ENCODE data around the gene SUSD4.

SUSD4 gene

DNA sequence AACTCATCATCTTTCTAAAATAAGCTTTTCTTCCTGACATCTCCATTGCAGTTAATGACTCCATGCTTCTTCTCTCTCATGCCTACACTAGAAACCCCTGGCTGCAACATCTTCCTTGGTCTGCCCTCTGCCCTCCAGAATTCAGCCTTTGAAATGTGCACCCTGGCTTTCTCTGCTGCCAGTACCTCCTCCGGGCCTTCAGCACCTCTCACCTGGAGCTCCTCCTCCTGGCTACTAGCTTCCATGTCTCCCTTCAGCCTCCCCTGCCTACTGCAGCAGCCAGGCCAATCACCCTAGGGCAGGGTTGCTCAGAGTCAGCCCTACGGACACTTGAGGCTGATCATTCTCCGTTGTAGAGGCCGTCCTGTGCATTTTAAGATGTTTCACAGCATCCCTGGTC is 18.3 kb downstream of the SUSD4 start:
- TF ChIP-seq ZNF274 (IDR thresholded peaks at IDR 0.05; ENCODE audit: low read depth, low read length) = no peak

GRCh38 chr1:223344491-223344890 is 19.5 kb downstream of the SUSD4 start:
- no peak overlapping the region for H3K4me3 ChIP-seq (ENCODE audit: low read length)
- TF ChIP-seq ZNF274 (IDR thresholded peaks at IDR 0.05; ENCODE audit: low read depth, low read length) = no peak

More for the DNA sequence above, 18.3 kb downstream of the SUSD4 start:
- H3K4me3 ChIP-seq (ENCODE audit: low read length) = no peak overlapping the region

GRCh38 chr1:223343692-223344091 is 20.3 kb downstream of the SUSD4 start:
- no peak overlapping the region for H3K4me3 ChIP-seq (ENCODE audit: low read length)
- no peak for TF ChIP-seq ZNF274 (IDR thresholded peaks at IDR 0.05; ENCODE audit: low read depth, low read length)

GRCh38 chr1:223341121-223341520 is 22.9 kb downstream of the SUSD4 start:
- TF ChIP-seq ZNF274 (IDR thresholded peaks at IDR 0.05; ENCODE audit: low read depth, low read length) = no peak
- H3K4me3 ChIP-seq (ENCODE audit: low read length) = no peak overlapping the region

- TF ChIP-seq ZNF274 (IDR thresholded peaks at IDR 0.05; ENCODE audit: low read depth, low read length) = no peak
- no peak overlapping the region for H3K4me3 ChIP-seq (ENCODE audit: low read length)
These were observed 23.3 kb downstream of the SUSD4 start for GRCh38 chr1:223340637-223341036.

DNA sequence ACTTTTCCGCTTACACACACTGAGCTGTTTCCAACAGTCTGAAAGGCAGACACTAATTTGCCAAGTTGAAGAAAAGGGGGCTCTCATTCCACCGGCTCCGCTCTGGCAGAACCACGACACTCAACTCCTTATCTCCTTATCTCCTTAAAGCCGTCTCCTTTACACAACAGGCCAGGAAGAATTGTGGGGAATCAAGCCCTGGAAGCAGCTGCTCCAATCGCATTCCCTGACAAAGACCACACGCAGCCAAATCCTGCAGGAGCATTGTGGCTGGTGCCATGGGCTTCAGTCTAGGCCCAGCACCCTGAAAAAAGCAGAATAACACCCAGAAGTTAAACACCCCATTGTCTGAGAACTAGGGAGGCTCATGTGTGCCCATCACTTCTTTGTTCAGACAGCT is 24.1 kb downstream of the SUSD4 start:
- no peak overlapping the region for H3K4me3 ChIP-seq (ENCODE audit: low read length)
- no peak for TF ChIP-seq ZNF274 (IDR thresholded peaks at IDR 0.05; ENCODE audit: low read depth, low read length)

DNA sequence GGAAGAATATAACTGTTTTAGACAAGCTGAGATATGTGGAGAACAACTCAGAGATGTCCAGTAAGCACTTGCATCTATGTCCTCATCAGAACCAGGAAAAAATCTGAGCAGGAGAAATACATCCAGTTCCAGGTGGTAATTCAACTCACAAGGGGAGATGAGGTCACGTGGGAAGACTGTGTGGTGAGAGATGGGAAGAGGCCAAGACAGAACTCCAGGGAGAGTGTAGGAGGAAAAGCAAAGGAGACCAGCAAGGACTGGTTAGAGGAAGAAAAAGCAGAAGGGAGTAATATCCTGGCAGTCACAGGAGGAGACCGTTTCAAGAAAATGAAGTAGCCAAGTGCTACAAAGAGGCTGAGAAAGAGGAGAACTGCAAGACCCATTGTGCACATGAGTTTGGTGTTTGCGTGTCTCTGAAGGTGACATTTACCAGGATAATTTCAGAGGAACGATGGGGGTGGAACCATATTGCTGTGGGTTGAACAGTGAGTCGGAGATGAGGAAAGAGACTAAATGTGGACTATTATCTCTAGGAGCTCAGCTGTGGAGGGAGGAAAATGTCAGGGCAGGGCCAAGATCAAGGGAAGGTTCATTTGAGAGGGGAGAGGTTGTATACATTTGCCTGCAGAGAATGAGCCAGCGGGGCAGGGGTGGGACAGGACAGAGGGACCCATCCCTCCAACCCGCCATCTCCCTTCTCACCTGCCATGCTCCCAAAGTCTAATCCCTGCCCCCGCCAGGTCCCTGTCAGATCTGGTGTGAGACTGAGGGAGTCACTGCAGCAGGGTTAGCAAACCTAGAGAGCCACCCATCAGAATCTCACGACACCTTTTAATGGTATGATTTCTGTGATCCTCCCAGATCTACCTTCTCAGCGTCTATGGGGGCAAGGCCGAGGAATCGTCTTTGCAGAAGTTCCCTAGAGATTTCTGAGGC is 24.9 kb downstream of the SUSD4 start:
- no peak overlapping the region for H3K4me3 ChIP-seq (ENCODE audit: low read length)
- TF ChIP-seq ZNF274 (IDR thresholded peaks at IDR 0.05; ENCODE audit: low read depth, low read length) = no peak

GRCh38 chr1:223337174-223337869 is 26.7 kb downstream of the SUSD4 start:
- TF ChIP-seq ZNF274 (IDR thresholded peaks at IDR 0.05; ENCODE audit: low read depth, low read length) = no peak
- H3K4me3 ChIP-seq (ENCODE audit: low read length) = no peak overlapping the region

DNA sequence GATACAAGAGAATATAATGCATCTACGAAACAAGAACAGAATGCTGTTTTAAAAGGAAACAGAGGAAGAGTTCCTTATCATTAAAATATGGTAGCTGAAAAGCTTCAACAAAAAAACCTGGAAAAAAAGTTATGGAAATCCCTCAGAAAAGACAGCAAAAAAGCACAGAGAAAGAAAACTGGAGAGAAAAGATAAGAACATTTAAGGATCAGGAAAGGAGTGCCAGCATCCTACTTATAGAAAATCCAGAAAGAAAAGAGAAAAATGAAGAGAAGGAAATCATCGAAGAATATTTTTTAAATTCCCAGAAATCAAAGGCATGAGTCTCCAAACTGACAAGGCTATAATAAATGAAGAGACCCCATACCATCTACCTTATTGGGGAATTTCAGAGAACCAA is 29.8 kb downstream of the SUSD4 start:
- no peak for TF ChIP-seq ZNF274 (IDR thresholded peaks at IDR 0.05; ENCODE audit: low read depth, low read length)
- no peak overlapping the region for H3K4me3 ChIP-seq (ENCODE audit: low read length)

- no peak for TF ChIP-seq ZNF274 (IDR thresholded peaks at IDR 0.05; ENCODE audit: low read depth, low read length)
- no peak overlapping the region for H3K4me3 ChIP-seq (ENCODE audit: low read length)
These were observed 31.0 kb downstream of the SUSD4 start for GRCh38 chr1:223332997-223333396.

DNA sequence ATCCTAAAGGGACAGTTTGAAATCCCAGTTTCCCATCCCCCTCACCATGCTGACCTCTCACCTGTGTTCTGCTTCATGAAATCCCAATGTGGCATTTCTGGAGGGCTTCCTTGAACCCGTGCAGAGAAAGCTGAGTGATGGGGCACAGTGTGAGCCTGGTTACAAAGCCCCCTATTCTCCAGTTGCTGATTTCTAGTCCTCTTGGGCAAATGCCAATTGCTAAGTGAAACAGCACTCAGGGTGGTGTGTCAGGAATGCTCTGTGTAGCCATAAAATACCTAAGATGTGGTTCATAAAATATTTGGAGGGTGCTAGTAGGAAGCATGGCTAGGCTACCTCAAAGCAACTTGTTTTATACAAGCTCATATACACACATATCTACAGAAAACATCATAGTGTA is 32.0 kb downstream of the SUSD4 start:
- no peak overlapping the region for H3K4me3 ChIP-seq (ENCODE audit: low read length)
- no peak for TF ChIP-seq ZNF274 (IDR thresholded peaks at IDR 0.05; ENCODE audit: low read depth, low read length)

- no peak overlapping the region for H3K4me3 ChIP-seq (ENCODE audit: low read length)
- no peak for TF ChIP-seq ZNF274 (IDR thresholded peaks at IDR 0.05; ENCODE audit: low read depth, low read length)
These were observed 32.7 kb downstream of the SUSD4 start for GRCh38 chr1:223331301-223331700.

DNA sequence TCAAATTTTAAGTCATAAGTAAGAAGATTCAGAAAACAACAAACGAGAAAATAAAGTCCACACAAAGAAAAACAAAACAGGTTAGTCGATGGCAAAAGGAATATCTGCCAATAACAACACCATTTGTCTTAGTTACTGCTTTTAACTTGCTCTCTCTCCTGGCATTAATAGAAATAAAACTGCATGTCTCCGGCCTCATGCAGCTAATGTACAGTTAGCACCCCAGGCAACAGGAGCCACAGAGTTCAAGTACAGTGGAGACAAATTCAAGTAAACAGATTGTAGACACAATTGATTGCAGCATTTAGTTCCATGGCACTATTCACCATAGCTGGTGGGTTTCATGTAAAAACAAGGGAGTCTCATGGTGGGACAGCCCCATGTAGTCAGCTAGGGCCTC is 33.5 kb downstream of the SUSD4 start:
- TF ChIP-seq ZNF274 (IDR thresholded peaks at IDR 0.05; ENCODE audit: low read depth, low read length) = no peak
- no peak overlapping the region for H3K4me3 ChIP-seq (ENCODE audit: low read length)

- no peak for TF ChIP-seq ZNF274 (IDR thresholded peaks at IDR 0.05; ENCODE audit: low read depth, low read length)
- H3K4me3 ChIP-seq (ENCODE audit: low read length) = no peak overlapping the region
These were observed 34.1 kb downstream of the SUSD4 start for GRCh38 chr1:223329664-223330415.

All from GM08714 (cell line).